Skin of body (tissue), 2 donors: ENCODE measurements around the gene NACAD. TPM values are rescaled to one million over a fixed set of nuclear protein-coding genes. Genes with fewer than 3 reads are reported as not detected.

Experiments
- DNase-seq: peaks from one replicate; lab custom pipeline; 2025; lab: John Stamatoyannopoulos, UW
- total RNA-seq: library from RNA; depleted of rRNA; stranded (reverse); fragments of >200 nt; gene quantifications from one replicate; pipeline ENCODE4 v1.2.3, GENCODE V29; 2014

The NACAD gene
- total RNA-seq, 1 donor from 2014 or later = 1.4 TPM

DNA sequence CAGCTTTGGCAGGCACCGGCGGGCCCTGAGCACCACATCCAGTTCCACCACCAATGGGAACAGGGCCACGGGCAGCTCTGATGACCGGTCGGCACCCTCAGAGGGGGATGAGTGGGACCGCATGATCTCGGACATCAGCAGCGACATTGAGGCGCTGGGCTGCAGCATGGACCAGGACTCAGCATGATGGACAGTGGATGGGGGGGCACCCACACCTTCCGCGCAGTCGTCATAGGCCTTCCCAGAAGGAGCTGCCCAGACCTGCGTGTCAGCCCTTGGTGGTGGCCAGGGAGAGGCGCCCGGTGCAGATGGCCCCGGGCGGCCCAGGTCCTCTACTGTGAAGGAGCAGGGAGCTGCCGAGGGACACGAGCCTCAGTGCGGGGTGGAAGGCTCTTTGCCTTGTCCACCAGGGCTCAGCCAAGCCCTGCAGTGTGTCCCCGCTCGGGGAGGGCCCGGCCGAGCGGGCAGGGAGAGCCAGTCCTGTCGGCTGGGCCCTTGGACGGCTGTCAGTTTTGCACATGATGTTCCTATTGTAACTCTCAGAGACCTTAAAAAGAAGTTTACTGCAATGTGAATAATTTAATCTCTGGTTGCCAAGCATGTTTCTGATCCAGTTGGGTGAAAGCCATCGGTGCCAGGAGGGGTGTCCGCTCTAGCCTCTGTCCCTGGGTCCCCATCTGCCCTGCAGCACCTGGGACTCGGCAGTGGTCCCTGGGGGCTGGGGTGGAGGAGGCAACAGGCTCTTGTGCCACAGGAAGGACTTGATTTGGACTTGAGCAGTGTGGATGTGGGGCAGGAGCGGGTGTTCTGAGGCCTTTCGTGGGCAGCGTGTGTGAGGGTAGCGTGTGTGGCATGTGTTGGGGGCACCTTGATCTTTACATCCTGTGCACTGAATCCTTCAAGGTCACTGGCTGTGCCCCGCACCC is 12.6 kb downstream of the NACAD start:
- DNase-seq = no peak

DNA sequence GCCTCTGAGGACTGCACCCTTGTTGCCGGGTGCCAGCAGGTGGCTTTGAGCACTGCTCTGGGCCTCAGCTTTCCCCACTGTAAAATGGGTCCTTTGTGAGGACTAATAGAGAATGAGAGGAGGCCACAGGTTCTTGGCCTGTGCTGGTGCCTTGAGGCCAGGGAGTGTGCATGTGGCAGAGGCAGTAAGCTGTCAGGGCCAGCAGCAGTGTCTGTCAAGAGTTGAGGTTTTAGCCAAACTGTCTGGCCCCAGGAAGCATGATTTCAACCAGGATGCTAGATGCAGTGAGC is 13.5 kb downstream of the NACAD start:
- DNase-seq = no peak

DNA sequence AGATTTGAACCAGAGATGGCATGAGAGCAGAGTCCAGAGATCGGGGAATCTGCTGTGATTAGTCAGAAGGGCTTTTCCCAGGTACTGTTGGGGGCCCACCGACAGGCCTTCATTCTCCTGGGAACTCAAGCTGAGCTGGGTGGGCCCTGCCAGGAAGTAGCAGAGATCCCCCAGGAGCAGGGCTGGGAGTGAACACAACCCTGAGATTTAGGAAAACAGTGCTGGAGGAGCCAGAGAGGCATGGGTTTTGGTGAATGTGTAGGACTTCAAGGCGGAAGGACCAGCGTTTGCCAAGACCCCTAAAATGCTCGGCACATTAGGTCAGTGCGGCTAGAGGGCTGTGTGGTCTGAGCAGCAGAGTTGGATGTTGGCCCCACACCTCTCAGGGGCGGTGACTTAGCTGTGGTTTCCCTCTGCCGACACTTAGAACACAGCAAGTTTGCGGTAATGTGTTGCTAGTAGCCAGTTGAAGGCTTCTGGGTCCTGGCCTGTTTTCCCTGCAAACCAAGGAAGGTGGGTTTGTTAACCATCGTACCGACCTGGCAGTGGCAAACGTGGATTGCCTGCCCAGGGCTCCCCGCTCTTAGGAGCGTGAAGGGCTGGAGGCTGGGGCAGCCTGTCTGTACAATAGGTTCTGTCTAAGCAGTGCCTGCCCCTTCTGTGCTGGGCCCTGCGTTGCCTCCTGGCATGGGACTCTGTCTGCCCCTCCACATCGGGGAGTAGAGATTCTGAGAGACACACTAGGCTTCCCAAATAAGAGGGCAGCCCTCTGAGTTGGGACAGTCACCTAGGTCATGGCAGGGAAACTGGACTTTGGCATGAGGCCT is 14.0 kb downstream of the NACAD start:
- DNase-seq = no peak

DNA sequence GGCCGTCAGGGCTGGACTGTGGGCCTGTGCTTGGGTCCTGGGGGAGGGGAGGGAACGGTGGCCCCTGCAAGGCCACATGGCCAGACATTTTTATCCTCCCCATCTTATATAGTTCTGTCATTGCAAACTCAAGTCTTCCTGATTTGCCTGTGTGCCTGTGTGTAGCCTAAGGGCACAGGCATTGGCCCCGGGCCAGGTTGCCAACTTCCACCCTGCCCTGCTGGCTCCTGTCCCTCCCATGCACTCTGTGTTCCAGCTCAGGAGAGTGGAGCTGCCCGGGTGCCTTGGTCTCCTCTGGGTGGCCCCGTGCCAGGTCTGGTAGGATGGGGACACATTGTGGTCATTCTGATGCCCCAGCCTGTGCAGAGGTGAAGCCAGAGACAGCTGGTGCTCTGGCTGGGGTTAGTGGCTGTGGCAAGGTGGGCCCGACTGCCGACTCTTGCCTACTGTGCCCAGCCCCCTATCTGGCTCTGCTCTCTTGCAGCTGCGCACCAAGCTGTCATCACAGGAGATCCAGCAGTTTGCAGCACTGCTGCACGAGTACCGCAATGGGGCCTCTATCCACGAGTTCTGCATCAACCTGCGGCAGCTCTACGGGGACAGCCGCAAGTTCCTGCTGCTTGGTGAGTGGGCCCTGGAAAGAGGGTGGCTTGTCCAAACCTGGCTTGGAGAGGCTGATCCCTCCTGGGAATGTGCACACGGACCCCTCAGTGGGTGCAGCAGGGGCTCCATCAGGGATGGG is 14.8 kb downstream of the NACAD start:
- DNase-seq = no peak

DNA sequence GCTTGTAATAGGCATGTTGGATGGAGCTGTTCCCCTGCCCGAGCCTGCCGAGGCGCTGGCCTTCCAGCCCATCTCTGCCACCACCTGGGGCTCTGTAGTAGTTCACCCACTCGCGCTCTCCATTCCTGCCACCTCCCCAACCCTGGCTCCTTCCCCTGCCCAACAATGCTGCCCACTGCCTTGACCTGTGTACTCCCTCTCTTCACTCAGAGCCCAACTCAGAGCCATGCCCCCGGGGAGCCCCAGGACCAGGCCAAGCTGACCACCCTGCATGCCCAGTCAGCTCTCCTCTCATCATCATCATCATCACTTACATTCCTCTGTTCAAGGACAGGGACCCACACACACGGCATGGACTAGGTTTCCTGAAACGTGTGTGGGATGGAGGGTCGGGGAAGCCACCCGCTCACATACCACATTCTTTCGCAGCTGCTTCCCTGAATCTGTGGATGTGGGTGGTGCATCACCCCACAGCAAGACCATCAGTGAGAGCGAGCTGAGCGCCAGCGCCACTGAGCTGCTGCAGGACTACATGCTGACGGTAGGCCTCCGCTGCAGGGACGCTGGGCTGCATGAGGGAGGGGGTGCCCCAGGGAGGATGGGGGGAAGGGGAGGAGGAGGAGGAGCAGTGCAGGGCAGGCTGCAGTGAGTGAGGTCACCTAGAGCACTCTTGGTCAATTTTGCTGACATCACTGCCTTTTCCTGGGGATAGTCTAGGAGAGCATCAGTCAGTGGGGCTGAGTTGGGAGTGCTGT is 15.6 kb downstream of the NACAD start:
- no peak for DNase-seq

DNA sequence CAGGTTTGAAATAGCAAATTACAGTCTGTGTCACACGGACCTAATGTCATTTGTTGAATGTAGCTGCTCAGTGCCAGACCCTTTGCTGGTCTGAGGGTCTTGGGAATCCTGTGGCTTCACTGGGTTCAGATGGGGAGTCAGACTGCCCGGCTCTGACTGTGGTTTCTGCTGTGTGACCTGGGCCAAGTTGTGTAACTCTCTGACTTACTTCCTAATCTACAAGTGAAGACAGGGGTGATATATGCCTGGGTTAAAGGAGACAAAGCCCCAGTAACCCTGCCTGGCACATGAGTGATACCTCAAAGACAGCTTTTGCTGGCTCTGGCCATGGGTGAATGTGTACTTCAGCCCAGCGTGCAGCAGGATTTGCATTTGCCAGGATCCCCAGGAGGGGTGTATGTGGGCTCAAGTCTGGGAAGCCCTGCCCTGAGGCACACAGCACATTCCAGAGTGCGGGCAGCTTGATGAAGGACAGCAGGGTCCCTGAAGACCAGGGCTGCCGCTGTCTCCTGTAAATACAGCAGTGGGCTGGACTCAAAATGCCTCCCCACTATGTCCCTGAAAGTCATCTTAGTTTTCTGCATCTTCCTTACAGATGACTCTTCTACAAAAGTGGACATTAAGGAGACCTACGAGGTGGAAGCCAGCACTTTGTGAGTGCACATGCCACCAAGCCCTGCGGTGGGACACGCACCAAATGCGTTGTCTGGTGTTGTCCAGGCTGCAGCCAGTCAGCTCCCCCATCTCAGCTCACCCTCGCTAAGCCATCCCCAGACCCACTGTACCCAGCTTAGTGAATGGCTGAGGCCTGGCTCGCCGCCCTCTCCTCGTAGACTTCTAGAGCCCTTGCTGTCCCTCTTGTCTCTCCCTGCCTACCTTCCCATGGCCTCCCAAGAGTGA is 16.4 kb downstream of the NACAD start:
- DNase-seq = no peak

DNA sequence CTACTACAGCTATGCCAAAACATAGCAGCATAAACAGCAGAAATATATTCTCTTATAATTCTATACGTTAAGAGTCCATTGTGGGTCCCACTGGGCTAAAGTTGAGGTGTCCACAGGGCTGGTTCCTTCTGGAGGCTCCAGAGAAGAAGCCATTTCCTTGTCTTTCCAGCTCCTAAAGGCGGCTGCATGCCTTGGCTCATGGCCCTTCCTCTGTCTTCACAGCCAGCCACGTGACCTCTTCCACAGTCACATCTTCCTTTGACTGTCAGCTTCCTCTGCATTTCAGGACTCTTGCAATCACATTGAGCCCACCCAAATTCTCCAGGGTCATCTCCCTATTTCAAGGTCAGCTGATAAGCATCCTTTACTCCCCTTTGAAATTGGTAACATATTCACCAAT is 17.2 kb downstream of the NACAD start:
- DNase-seq = no peak

DNA sequence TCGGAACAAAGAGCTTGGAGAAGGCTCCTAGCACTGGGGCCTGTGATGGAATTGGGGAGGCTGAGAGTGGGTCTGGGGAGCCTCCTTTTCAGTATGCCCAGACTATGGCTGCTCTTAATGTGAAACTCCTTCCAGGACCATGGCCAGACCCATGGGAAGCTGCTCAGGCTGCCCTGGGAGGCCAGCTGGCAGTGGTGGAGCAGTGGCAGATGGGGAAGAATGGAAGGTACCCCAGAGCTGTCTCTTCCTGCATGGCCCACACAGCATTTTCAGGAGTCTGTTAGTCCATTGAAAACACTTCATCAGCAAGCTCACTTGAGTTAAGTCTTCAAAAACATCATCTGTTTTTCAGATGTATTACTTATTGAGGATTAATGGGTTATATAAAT is 18.5 kb downstream of the NACAD start:
- no peak for DNase-seq

DNA sequence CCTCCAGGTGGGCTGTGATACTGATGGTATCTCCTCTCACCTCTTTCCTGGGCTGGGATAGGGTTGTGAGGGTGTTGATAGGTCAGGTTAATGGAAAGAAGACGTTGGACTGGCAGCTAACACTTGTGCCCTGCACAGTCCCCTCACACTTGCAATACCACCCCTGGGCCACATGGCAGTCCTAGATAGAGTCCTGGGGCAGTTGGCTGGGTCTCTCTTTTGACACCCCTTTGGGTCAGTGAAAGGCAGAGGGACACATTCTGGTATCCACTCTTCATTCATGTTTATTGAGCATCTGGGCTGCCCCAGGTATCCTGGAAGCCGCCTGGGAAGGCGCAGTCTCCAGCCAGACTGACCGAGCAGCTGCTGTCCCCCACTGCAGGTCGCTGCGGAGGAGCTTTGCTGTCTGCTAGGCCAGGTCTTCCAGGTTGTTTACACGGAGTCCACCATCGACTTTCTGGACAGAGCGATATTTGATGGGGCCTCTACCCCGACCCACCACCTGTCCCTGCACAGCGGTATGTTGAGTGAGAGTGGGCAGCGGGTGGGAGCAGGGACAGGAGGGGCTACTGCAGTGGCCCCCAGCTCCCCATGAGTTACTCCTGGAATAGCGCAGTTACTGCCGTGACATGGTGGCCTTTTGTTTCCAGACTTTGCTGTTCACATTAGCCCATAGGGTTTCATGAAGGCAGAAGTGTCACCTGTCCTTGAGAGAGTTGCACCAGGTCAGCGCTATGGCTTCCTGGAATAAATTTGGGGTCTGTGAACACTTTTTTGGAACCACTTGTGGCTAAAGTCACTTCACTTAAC is 19.1 kb downstream of the NACAD start:
- no peak for DNase-seq

DNA sequence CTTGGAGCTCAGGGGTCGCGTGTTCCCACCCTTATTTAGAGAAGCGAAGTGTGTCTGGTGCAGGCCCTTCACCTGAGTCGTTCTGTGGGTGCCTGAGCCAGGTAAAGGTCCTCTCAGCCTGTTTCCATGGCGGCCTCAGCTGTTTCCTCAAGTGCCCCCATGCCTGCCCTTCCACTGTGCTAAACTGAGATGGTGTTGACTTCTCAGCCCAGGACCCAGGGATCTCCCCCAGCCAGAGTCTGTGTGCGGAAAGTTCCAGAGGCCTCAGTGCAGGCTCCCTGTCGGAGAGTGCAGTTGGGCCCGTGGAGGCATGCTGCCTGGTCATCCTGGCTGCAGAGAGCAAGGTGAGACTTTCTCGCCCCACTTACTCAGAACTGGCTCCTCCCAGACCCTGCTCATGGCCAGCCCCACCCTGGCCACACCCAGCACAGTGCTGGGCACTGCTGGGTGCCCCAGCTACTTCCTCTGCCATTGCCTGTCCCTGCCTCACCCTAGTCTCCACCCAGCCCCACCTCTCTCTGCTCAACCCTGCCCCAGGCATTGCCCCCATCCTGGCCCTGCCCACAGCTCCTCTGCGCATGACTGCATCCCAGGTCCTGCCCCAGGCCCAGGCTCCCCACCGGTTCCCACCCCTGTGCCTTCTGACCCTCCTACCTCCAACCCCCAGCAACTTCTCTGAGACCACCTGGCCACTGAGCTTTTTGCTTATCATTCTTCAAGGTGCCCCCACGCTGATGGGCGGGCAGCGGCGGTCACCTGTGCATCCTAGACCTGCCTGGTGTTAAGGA is 20.3 kb downstream of the NACAD start:
- DNase-seq = no peak

DNA sequence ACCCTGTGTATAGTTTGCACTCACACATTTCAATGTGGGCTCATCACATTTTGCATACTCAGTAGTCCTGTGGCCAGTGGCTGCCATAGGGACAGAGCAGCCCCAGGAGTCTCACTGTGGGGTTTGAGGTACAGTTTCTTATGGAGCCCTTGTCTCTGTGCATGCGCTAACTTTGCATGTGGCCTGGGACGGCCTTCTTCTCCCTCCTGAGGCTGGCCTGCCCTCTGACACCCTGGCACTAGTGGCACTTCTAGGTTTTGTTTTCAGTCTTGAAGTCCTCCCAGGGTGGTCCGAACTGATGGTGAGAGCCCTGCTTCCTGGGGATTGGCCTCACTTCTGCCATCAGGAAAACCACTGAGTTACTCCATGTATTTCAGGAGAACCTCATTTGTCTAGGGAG is 21.2 kb downstream of the NACAD start:
- DNase-seq = no peak

DNA sequence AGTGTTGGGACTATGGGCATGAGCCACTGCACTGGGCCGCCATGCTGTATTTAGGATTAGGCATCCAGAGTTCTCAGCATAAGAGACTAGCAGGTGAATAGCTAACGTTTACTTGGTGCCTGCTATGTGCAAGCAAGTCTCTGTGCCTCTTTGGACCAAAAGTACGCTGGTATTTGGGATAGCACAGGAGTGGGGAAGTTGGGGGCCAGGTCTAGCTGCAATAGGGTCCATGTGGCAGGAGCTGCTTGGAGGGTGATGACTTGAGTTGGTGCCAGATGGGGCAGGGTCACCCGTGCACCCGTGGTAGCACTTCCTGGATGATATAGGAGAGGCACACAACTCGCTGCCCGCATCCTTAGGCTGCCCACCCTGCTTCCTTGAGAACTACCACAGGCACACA is 22.4 kb downstream of the NACAD start:
- no peak for DNase-seq

DNA sequence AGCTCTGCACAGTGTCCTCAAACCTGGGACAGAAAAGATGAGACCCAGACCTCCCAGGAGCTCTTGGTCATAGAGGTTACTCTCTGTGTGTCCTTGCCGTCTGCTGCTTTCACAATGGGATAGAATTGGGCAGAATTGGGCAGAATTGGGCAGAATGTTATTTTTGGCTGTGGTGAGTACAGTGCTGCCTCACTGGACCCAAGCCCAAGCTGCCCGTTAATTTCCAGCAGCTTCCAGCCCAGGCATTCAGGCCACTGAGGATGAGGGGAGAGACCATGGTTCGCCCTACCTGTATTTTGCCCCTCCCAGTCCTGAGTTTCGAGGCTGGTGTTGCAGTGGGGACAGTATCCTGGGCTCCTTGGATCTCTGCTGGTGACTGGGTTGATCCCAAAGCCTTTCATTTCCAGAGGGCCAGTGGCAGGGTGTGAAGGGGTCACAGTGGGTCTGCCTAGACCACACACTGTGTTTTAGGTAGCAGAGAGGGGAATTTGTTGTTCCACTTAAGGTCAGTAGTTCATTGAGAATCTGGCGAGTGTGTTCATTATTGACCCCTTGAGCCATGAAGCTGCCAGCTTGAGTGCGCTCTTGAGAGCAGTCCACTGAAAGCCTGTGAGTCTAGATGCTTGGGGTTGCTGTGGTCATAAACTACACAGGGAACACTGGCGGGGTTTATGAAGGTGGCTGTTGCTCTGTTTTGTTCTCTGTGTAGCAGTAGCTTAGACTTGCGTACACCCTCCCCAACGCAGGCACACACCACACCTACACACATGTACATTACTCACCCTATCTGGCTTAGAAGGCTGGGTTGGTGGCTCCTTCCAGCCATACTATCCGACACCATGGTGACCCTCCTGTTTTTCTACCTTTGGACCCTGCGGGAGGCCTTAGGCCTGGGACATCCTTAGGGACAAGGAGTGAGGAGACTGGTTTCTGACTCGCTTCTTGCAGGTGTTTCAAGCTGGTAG is 23.5 kb downstream of the NACAD start:
- no peak for DNase-seq

DNA sequence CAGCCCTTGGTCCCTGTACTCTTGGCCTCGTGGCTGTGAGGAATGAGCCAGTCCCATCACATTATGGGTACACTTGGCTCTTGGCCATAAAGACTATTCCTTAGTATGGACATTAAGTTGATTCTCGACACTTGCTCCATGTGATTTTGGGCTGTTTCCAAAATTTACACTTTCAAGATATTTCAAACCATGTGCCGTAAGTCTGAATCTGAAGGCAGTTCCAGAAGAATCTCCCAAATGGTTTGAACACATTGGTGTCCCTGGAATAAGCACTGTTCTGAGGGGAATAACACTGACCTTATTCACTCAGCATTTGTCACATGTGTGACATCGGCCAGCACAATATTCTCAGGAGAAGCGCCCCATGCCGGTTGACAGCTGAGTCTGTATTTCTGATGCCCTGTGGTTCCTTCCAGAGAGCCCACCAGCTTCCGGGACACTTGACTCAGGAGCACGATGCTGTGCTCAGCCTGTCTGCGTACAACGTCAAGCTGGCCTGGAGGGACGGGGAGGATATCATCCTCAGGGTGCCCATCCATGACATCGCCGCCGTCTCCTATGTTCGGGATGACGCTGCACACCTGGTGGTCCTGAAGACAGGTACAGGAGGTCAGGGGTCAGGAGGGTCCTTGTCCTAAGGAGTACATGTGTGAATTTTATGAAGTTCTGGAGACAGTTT is 24.6 kb downstream of the NACAD start:
- no peak for DNase-seq

DNA sequence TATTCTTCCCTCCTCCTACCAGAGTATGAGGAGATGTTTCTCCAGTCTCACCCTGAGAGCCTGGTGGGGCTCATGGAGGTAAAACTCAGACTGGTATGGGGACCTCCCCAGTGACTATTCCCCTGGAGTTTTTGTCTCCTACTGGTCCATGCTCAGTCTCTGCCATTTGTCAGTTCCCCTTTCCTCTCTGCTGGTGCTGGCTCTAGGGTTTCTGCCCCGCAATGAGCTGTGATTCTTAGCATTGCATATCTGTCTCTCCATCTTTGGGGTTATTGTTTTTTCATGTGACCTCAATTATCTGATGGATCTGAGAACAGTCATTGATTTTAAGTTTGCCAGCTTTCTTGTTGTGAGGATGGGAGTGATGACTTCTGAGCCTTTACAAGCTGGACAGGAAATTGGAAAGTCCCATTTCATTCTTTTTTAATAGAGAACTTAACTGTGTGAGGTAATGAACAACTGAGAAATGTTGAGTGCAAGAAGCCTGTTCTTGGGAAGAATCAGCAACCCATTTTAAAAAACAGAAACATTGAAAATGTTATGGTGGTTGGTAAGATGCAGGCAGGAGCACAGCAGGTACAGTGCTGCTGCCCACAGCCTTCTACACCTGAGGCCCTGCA is 26.9 kb downstream of the NACAD start:
- no peak for DNase-seq

DNA sequence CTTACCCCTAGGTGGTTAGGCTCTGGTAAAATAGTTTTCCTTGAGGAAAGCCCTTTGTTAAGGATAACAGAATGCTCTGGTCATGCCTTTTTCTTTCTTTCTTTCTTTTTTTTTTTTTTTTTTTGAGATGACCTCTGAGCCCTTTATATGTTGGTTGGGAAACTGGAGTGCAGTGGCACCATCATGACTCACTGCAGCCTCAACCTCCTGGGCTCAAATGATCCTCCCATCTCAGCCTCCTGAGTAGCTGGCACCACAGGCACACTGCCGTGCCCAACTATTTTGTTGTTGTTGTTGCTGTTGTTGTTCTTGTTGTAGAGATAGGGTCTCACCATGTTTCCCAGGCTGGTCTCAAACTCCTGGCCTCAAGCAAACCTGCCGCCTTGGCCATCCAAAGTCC is 27.4 kb downstream of the NACAD start:
- no peak for DNase-seq
